ENCODE results near the gene STAT6. TPM values are rescaled to one million over a fixed set of nuclear protein-coding genes. Genes with fewer than 3 reads are reported as not detected.

The STAT6 gene
- total and polyA plus RNA-seq, 10 of the 15 experiments (the other 5 are each of a cell fraction or from before 2014, with no cell fraction given), result 14.2 to 176 (median 89.6) TPM

GRCh38 chr12:57096748-57097553 is 14.2 kb downstream of the STAT6 start:
- POLR2A ChIA-PET, result interaction anchor here (0.5 to 7.6 kb wide), 5 partner anchors 13 to 413 kb away, joined by 3 to 74 read pairs (median 35); partner anchors contain the start of genes NEMP1 and STAT6
- no peak overlapping the region for H3K4me2 ChIP-seq (ENCODE audit: control insufficient read depth, insufficient read depth)
- FAIRE-seq (no peak), DNase-seq (ENCODE audit: low read depth, low spot score) (no peak), ATAC-seq (no peak)
- WGBS (ENCODE audit: insufficient coverage, insufficient replicate concordance, low lambda C conversion rate, missing lambda C conversion rate), result 78% methylated on average over 8 of the region's 8 CpGs
- no peak overlapping the region; the same call in 1 of the 2 replicates for H3K27ac ChIP-seq (ENCODE audit: control insufficient read depth, insufficient read depth)
- BruUV-seq (replicated peaks), result no TSS peak
- peaks cover 9% of the 10 kb centered on the region for H3K79me2 ChIP-seq (ENCODE audit: control insufficient read depth, insufficient read depth, low read length)
- CTCF ChIA-PET, result interaction anchor here (0.7 to 4.2 kb wide), 6 partner anchors 10 to 31 kb away, joined by 3 to 23 read pairs (median 9); partner anchors contain the start of gene STAT6
- no peak overlapping the region for H2AFZ ChIP-seq (ENCODE audit: control insufficient read depth, low read depth, low read length)
- intact Hi-C loops (cut with micrococcal nuclease; ENCODE audit: unreplicated experiment) (no loop called here), in situ Hi-C loops (cut with MboI) (no loop called here)
- RAD21 ChIA-PET (ENCODE audit: unreplicated experiment), result interaction anchor here (0.8 to 1.2 kb wide), 2 partner anchors 28 to 338 kb away, joined by 3 to 4 read pairs; no protein-coding TSS in a partner anchor
- H4K20me1 ChIP-seq (ENCODE audit: control insufficient read depth, insufficient read depth), result no peaks in the 10 kb centered on the region
- peaks cover 15 to 30% of the 10 kb centered on the region in 2 experiments for H3K36me3 ChIP-seq (ENCODE audit: control insufficient read depth in 2 of 2, insufficient read depth in 2 of 2, low read length in 1 of 2)
- no peaks in the 10 kb centered on the region for H3K27me3 ChIP-seq (replicated peaks in 1 of 2; ENCODE audit: control insufficient read depth in 2 of 2, insufficient read depth in 2 of 2, low read length in 1 of 2)
- H3K4me3 ChIP-seq, result no peak overlapping the region
- H3K9me3 ChIP-seq (replicated peaks; ENCODE audit: control insufficient read depth, insufficient read depth, low read length), result no peaks in the 10 kb centered on the region
- peaks cover 26% of the 10 kb centered on the region for H3K4me1 ChIP-seq (ENCODE audit: control insufficient read depth, insufficient read depth, low read length)
- SMC1A ChIA-PET (ENCODE audit: uncharacterized antibody, unreplicated experiment), result interaction anchor here (1.2 to 10.4 kb wide), 3 partner anchors 12 to 28 kb away, joined by 6 to 120 read pairs (median 9); partner anchors contain the start of genes NEMP1 and STAT6
- no peak overlapping the region for H3K9ac ChIP-seq (ENCODE audit: control insufficient read depth, insufficient read depth, low read length)
- TF ChIP-seq ZSCAN29 (IDR thresholded peaks at IDR 0.05) (no peak), ZBTB40 (IDR thresholded peaks at IDR 0.05; ENCODE audit: borderline replicate concordance) (no peak), CBX5 (IDR thresholded peaks at IDR 0.05; ENCODE audit: low read depth) (no peak), RB1 (IDR thresholded peaks at IDR 0.05; ENCODE audit: borderline replicate concordance) (no peak), CREM (IDR thresholded peaks at IDR 0.05; ENCODE audit: low read depth) (no peak), SUZ12 (IDR thresholded peaks at IDR 0.05; ENCODE audit: unreplicated experiment) (no peak), IRF4 (IDR thresholded peaks at IDR 0.05; ENCODE audit: low read depth, low read length) (no peak), BACH1 (IDR thresholded peaks at IDR 0.05; ENCODE audit: borderline replicate concordance) (no peak), ZBTB4 (CRISPR knock-in tag; IDR thresholded peaks at IDR 0.05) (no peak), SMC3 (IDR thresholded peaks at IDR 0.05; ENCODE audit: borderline replicate concordance, low read length) (no peak), ZNF384 (IDR thresholded peaks at IDR 0.05; ENCODE audit: borderline replicate concordance, low read depth, low read length) (no peak), NFYB (IDR thresholded peaks at IDR 0.05; ENCODE audit: insufficient read depth, low read depth, low read length) (no peak), ZBTB33 (IDR thresholded peaks at IDR 0.05) (no peak), RFX5 (IDR thresholded peaks at IDR 0.05; ENCODE audit: low read depth, low read length) (no peak)
